ENCODE measurements around the gene CEND1.
"Not testable (repeated sequence)": the region's sequence is repeated elsewhere in the genome, so short reads cannot be mapped to it uniquely, and the experiment has no call there.

Gene CEND1

DNA sequence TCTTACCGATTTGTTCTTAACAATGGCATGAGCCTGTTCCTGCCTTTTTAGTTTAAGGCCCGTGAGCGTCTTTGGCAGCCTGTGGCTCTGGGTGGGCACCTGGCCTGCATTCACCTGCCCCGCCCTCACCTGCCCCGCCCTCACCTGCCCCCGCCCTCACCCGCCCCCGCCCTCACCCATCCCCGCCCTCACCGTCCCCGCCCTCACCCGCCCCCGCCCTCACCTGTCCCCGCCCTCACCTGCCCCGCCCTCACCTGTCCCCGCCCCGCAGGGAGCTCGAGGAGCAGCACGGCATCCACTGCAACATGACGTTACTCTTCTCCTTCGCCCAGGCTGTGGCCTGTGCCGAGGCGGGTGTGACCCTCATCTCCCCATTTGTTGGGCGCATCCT lies 26.8 kb downstream of the CEND1 start:
- DNase-seq, result peak; percentile 34 to 54 (median 45)

DNA sequence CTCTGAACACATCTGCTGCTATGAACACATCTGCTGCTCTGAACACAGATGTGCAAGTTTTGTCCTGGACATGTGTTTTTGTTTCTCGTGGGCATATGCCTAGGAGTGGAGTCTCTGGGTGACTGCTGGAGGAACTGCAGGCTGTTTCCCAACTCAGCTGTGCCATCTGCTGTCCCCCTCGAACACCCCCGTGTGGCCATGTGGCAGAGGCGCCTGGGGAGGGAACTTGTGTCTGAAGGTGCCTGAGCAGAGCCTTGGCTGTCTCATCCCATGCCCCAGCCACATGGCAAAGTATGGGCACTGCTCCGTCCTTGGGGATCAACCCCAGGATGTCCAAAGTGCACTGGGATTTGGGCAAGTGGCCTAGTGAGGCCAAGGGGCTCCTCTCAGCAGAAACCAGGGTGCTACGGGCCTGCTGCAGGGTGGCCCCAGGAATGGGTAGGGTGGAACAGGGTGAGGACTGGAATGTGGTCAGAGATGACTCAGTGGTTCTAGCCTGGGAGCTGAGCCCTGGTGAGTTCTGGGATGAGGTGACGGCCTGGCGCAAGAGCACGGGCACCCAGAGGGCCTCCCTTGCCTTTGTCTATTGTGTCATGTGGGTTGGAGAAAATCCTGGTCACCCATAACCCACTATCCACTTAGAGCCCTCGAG lies 27.3 kb downstream of the CEND1 start:
- peak; percentile 16 to 25 (median 18) for DNase-seq

DNA sequence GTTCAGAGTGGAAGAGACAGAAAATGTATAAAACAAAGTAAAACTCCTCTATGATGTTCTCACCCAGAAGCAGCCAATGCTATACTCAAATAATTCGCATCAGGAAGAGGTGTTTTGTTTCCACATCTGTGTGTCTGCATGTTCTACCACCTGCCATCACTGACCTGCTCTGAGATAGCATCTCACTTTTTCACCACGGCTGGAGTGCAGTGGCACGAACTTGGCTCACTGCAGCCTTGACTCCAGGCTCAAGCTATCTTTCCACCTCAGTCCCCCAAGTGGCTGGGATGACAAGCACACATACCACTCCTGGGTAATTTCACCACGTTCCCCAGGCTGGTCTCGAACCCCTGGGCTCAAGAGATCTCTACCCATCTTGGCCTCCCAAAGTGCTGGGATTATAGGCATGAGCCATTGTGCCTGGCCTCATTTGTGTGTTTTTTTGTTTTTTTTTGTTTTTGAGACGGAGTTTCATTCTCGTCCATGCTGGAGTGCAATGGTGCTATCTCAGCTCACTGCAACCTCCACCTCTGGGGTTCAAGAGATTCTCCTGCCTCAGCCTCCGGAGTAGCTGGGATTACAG lies 28.3 kb downstream of the CEND1 start:
- no peak for DNase-seq

DNA sequence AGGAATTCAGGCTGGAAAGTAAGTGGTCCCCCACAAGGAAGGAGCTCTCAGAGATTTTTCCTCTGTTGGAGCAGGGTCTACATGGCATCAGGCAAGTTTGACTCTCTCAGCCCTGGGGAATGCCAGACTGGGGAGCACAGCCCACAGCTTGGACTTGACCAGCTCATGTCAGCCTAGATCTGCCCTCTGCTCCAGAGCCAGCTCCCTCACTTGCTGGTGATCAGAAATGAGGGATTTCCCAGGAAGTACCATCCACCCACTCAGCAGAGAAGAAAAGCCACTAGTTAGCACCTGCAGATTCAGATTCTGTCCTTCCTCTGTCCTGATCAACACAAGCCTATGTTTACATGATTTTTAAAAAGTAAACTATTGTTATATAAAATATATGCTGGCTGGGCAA lies 29.7 kb downstream of the CEND1 start:
- no peak for DNase-seq

DNA sequence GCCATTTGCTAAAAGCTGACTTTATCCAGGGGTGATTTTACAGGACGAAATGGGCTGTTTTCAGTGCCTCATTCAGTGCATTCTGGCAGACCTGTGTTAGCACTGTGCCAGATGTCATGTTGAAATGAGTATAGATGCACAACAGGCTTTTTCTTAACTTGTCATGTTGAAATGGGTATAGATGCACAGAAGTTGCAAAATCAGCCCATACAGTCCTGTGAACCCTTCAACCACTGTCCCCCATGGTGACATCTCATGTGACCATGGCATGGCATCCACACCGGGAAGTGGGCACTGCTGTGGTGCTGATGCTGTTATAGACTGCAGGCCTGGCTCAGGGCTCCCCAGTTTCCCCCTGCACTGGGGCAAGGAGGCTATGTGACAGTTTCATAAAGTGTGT lies 40.2 kb downstream of the CEND1 start:
- no peak for DNase-seq

DNA sequence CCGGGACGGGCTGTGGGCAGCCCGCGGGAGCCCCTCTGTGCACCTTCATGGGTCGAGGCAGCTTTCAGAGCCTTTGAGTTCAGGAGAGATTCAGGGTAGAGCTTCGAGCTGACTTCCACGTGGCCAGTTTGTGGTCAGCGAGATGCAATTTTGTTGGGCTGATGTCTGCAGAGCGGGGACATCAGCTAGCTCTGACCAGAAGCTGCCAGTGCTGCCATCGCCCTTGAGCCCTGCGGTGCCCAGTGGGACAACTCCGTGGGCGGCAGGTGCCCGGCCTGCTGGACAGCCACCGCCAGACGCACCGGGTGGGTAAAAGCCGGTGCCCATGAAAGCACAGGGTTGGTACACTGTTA lies 41.9 kb downstream of the CEND1 start:
- peak in 1 of 3 experiments; percentile 35 for DNase-seq

DNA sequence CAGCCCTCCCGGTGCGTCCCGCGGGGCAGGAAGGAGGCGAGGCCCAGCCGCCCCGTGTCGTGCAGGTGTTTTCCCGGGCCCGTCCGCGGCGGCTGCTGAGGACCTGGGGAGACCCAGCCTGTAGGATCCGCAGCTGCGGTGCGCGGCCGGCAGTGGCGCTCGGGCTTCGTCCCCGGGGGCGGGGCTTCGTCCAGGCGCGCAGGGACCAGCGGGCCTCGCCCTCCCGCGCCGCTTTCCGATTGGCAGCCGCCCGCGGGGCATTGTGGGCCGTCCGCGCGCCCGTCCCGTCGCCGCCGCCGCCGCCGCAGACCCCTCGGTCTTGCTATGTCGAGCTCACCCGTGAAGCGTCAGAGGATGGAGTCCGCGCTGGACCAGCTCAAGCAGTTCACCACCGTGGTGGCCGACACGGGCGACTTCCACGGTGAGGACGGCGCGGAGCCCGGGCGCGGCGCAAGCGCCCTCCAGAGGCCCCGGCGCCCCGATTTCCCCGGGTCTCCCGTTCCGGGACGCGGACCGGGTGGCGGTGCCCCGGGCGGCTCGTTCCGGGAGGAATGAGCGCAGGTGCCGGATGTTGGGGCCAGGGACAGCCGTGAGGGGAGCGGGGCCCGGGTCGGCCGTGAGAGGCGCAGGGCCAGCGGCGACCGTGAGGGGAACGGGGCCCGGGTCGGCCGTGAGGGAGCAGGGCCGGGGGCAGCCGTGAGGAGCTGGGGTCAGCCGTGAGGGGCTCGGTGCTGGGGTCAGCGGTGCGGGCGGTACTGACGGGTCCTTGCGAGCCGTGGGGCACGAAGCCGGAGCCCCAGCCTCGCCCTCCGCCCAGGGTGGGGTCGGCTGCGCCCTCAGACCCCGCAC lies 42.5 kb downstream of the CEND1 start, which contains the start of gene TALDO1:
TALDO1 (plus strand) TSS at position 307 of the 849 bp plus-strand sequence; CDS start at position 325, 18 bp downstream.
- DNase-seq, result peak; percentile 92 to 96 (median 93)

DNA sequence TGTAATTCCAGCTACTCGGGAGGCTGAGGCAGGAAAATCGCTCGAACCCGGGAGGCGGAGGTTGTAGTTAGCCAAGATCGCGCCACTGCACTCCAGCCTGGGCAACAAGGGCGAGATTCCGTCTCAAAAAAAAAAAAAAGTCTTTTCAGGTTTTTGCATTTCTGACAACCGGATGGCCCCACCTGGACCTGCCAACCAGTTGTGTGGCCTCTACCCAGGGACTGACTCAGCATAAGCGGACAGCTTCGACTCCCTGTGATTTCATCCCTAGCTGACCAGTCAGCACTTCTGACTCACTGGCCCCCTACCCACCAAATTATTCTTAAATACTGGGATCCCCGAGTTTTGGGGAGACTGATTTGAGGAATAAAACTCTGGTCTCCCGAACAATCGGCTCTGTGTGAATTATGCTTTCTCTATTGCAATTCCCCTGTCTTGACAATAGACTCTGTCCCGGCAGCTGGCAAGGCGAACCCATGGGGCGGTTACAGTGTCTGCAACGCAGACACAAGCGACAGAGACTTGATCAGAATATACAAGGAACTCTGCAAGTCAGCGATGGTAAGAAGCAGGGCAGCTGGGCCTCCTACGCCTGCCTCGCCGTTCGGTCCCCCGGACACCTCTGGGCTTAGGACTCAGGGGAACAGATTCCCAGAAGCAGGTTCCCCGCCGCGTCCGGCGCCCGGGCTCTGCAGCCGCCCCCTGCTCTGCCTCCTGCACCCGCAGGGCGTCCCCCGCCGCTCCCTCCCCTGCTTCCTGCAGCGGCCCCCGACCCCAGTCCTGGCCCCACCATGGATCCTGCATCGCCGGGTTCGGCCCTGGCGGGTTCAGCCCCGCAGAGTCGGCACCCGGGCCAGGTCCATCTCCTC lies 43.4 kb downstream of the CEND1 start:
- peak; percentile 42 to 88 (median 88) for DNase-seq

DNA sequence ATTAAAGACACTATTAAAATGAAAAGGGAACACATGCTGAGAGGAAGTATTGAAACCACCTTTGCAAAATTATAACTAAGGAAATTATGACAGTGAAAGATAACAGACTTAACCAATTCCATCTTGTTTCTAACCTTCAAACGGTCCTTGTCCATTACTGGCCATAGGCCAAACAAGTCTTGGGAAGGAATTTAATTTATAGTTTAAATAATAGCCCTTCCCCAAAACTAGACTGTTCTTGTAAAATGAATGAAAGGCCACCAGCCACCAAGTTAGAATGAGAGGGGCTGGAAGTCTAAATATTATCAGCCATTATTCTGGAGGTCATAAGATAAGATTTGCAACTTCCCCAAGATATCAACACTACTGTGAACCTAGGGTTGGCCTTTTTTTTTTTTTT lies 44.5 kb downstream of the CEND1 start:
- no peak for DNase-seq

DNA sequence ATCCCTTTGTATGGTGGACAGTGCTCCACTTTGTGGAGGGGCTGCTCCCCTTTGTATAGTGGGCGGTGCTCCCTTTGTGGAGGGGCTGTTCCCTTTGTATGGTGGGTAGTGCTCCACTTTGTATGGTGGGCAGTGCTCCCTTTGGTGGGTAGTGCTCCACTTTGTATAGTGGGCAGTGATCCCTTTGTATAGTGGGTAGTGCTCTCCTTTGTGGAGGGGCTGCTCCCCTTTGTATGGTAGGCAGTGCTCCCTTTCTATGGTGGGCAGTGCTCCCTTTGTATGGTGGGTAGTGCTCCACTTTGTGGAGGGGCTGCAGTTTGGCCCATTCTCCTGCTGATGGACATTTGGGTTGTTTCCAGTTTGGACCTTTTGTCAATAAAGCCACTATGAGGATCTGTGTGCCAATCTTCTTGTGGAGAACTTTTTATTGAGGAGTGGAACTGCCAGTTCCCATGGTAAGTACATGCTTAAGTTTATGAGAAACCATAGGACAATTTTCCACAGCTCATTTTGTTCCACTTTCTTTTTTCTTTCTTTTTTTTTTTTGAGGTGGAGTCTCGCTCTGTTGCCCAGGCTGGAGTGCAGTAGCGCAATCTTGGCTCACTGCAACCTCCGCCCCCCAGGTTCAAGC lies 47.2 kb downstream of the CEND1 start:
- DNase-seq, result no peak

DNA sequence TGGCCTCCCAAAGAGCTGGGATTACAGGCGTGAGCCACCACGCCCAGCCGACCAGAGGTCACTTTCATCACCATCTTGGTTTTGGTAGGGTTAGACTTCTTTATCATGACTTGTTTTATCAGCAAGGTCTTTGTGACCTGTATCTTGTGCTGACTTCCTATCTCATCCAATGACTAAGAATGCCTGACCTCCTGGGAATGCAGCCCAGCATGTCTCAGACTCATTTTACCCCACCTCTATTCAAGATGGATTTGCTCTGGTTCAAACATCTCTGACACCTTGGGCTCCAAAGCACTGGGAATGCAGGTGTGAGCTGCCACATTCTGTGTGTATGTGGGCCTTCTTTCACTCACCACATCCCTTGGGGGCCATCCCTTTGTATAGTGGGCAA lies 47.7 kb downstream of the CEND1 start:
- DNase-seq, result no peak

DNA sequence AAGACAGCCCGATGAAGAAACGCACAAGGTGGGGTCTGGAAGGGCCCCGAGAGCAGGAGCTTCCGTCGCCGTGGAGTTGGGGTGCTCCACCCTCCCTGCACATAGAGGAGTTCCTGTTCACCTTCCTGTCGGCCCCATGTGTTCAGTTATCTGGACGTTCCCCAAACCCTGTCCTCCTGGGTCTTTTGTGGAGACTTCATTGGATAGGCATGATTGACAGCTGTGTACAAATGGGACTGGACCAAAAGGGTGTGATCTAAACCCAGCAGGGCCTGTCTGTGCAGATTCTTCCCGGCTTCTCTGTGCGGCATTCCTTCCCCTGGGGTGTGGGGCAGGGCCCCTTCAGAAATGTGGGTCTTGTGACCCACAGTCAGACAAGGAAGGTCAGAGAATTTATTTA lies 52.0 kb downstream of the CEND1 start:
- not testable (repeated sequence) for DNase-seq

DNA sequence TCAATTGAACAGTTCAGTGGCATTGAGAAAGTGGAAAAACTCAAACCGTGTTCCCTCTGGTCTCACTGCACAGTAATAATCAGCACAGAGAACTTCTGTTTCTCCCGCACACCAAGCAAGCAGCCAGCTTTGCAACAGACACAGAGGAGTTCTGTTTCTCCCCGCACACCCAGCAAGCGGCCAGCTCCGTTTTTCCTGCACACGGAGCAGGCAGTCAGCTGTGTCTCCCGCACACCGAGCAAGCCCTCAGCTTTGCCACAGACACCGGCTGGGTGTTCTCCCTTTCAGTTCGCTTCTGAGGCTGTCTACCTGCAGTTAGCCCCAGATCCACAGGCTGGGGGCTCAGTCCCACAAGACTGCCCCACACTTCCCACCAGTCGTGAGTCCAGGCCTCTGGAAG lies 52.5 kb downstream of the CEND1 start:
- no peak for DNase-seq
